ENCODE measurements around the gene HOOK2. TPM values are rescaled to one million over a fixed set of nuclear protein-coding genes. Genes with fewer than 3 reads are reported as not detected.
A peak's percentile ranks its signal among the peaks of the same experiment; 100 is the strongest.

HOOK2 gene
- total and polyA plus RNA-seq, 9 of the 15 experiments (the other 6 are each of a cell fraction or from before 2014, with no cell fraction given): 1.3 to 17.2 (median 9.9) TPM

GRCh38 chr19:12801466-12802266 is 26.3 kb upstream of the HOOK2 start, which contains the start of the genes PRDX2 and THSD8 (continued):
- no peak for TF ChIP-seq FOXO4 (CRISPR knock-in tag; IDR thresholded peaks at IDR 0.05)
- peak; percentile 99 for TF ChIP-seq JUND (IDR thresholded peaks at IDR 0.05; ENCODE audit: borderline replicate concordance, low read depth, low read length)
- TF ChIP-seq JUND (tag; IDR thresholded peaks at IDR 0.05; ENCODE audit: borderline replicate concordance, low read depth, low read length): no peak
- TF ChIP-seq DDX20 (tag; IDR thresholded peaks at IDR 0.05; ENCODE audit: low read depth): no peak
- TF ChIP-seq IFI16 (CRISPR knock-in tag; IDR thresholded peaks at IDR 0.05): no peak
- TF ChIP-seq SUPT5H (IDR thresholded peaks at IDR 0.05): peak; percentile 95
- TF ChIP-seq GATAD2A (IDR thresholded peaks at IDR 0.05): peak; percentile 25; the same call in 1 of the 2 replicates
- 0 out of 4 replicates have a peak, but pooled peaks of 1 of the 2 experiments have one; percentile 48 for TF ChIP-seq ZNF639 (CRISPR knock-in tag; conservative IDR thresholded peaks at IDR 0.05 in 1 of 2, IDR thresholded peaks at IDR 0.05 in 1 of 2)
- no peak for TF ChIP-seq NFE2L1 (tag; IDR thresholded peaks at IDR 0.05; ENCODE audit: borderline replicate concordance, low read depth)
- TF ChIP-seq ESRRA (IDR thresholded peaks at IDR 0.05; ENCODE audit: borderline replicate concordance, low read depth): peak; percentile 68
- TF ChIP-seq TAF7 (tag; IDR thresholded peaks at IDR 0.05): peak; percentile 81
- no peak for TF ChIP-seq ZKSCAN1 (IDR thresholded peaks at IDR 0.05; ENCODE audit: low read depth, low read length)
- no peak for TF ChIP-seq CHAMP1 (IDR thresholded peaks at IDR 0.05)
- TF ChIP-seq HINFP (tag; conservative IDR thresholded peaks at IDR 0.05; ENCODE audit: low read depth): no peak
